Measurements from ENCODE around the gene MYRF. TPM values are rescaled to one million over a fixed set of nuclear protein-coding genes. Genes with fewer than 3 reads are reported as not detected.

The MYRF gene
- total and polyA plus RNA-seq, 2 of the 4 experiments (the other 2 are of a cell fraction) = 1.6 to 10.7 TPM

GRCh38 chr11:61773809-61774208, 21.4 kb downstream of the MYRF start:
- Histone ChIP-seq H3K18ac (ENCODE audit: low read depth, low read length) (no peak overlapping the region), H2AK9ac (replicated peaks; ENCODE audit: low read depth, low read length, poor library complexity) (no peak overlapping the region), H3K14ac (replicated peaks; ENCODE audit: low read depth, low read length) (no peak overlapping the region), H3K27me3 (ENCODE audit: control insufficient read depth, insufficient read depth, low read length) (no peaks in the 10 kb centered on the region), H2BK5ac (ENCODE audit: low read depth, low read length, poor library complexity, severe bottlenecking) (no peak overlapping the region), H3K27ac (ENCODE audit: insufficient read depth, low read length) (no peak overlapping the region), H2BK120ac (ENCODE audit: low read depth, low read length) (no peak overlapping the region), H4K8ac (ENCODE audit: low read depth in 2 of 2, low read length in 2 of 2) (no peak overlapping the region), H3K79me1 (ENCODE audit: low read depth in 1 of 2, low read length in 2 of 2) (no peaks in the 10 kb centered on the region), H4K91ac (ENCODE audit: insufficient read depth, low read depth, low read length) (no peak overlapping the region), H3K4me1 (ENCODE audit: control insufficient read depth, insufficient read depth, low read length) (peaks cover 10% of the 10 kb centered on the region), H3K9ac (ENCODE audit: low read depth, low read length) (no peak overlapping the region), H3K4ac (ENCODE audit: low read depth, low read length) (no peak overlapping the region), H2AFZ (replicated peaks; ENCODE audit: low read length, poor library complexity) (no peak overlapping the region), H3K4me3 (ENCODE audit: insufficient read depth, low read depth, low read length) (no peak overlapping the region), H3K9me1 (ENCODE audit: insufficient read depth, low read length) (no peaks in the 10 kb centered on the region), H4K20me1 (ENCODE audit: insufficient read depth, low read length) (no peaks in the 10 kb centered on the region), H2AK5ac (ENCODE audit: low read depth, low read length) (no peak overlapping the region; the same call in 1 of the 2 replicates), H3K9me3 (ENCODE audit: control insufficient read depth, insufficient read depth, low read length) (no peaks in the 10 kb centered on the region), H2BK20ac (ENCODE audit: low read depth, low read length) (no peak overlapping the region), H4K5ac (ENCODE audit: low read depth, low read length) (no peak overlapping the region), H3K36me3 (ENCODE audit: control insufficient read depth, insufficient read depth, low read length) (no peaks in the 10 kb centered on the region), H3K23ac (ENCODE audit: low read depth, low read length) (no peak overlapping the region), H3K4me2 (ENCODE audit: low read depth, low read length) (no peak overlapping the region), H2BK15ac (ENCODE audit: low read depth, low read length) (no peak overlapping the region), H3K56ac (ENCODE audit: extremely low read depth, insufficient read depth, low read length) (no peak overlapping the region)
- TF ChIP-seq NFE2L2 (IDR thresholded peaks at IDR 0.05; ENCODE audit: low read depth, low read length) (no peak), SMC3 (IDR thresholded peaks at IDR 0.05; ENCODE audit: low read depth, low read length) (no peak), BHLHE40 (IDR thresholded peaks at IDR 0.05; ENCODE audit: low read depth, low read length) (no peak), FOS (IDR thresholded peaks at IDR 0.05; ENCODE audit: low read depth, low read length) (no peak), MXI1 (IDR thresholded peaks at IDR 0.05; ENCODE audit: borderline replicate concordance, low read depth, low read length) (no peak), ELK1 (IDR thresholded peaks at IDR 0.05; ENCODE audit: borderline replicate concordance, low read depth, low read length) (no peak)
- no peak for DNase-seq
- in situ Hi-C loops (cut with MboI; ENCODE audit: low sequenced_read_pairs) (no loop called here), intact Hi-C loops (cut with micrococcal nuclease) (no loop called here), dilution Hi-C loops (cut with HindIII; ENCODE audit: low sequenced_read_pairs, unreplicated experiment) (no loop called here)
- ChIA-PET POLR2A (ENCODE audit: unreplicated experiment) (no interaction called here), CTCF (no interaction called here)
- ATAC-seq (ENCODE audit: low read depth) = no peak
- 85% methylated on average over 17 of the region's 18 CpGs; no CpG with 5 or more reads in 1 of the 2 experiments for WGBS, 2 experiments (ENCODE audit: extremely low coverage in 2 of 2, insufficient read length in 1 of 2)
- BruUV-seq (replicated peaks) = no TSS peak
